H1 (cell line): ENCODE results near the gene THTPA. TPM values are rescaled to one million over a fixed set of nuclear protein-coding genes. Genes with fewer than 3 reads are reported as not detected.
A peak's percentile ranks its signal among the peaks of the same experiment; 100 is the strongest.

Experiments used
- CTCF ChIA-PET: fragments of 300-600 bp; sonication (Branson Sonifier 250); formaldehyde crosslinking; loops from one replicate; lab custom pipeline; 2021; ENCODE audit not compliant: partially characterized antibody; lab: Charles Lee
- POLR2A ChIA-PET: fragments of 300-600 bp; sonication (Branson Sonifier 250); formaldehyde crosslinking; loops from one replicate; lab custom pipeline; 2021; ENCODE audit warnings: inconsistent platforms; ENCODE audit not compliant: partially characterized antibody; lab: Charles Lee
- DNase-seq, 2 experiments: peaks; one replicate each; pipeline versions ENCODE4 v3.0.0 to v3.0.0-alpha.2; 2010 to 2022; ENCODE audit warnings: low spot score in 2 of 2, low read depth in 1 of 2, mixed read lengths in 1 of 2
- FAIRE-seq: peaks from 2 replicates; lab custom pipeline; 2011; peaks lifted over from hg19 to GRCh38; lab: Jason Lieb, UNC
- H2AFZ ChIP-seq: 2 replicates; pipeline ENCODE4 v1.8.1; 2012; ENCODE audit warnings: low read length, inconsistent platforms
- H2AK5ac ChIP-seq: 2 replicates; pipeline ENCODE4 v1.6.1; 2013; ENCODE audit warnings: low read depth, low read length
- H2BK120ac ChIP-seq: replicated peaks from 2 replicates; pipeline ENCODE3; 2013; ENCODE audit warnings: low read depth, low read length, inconsistent platforms
- H2BK12ac ChIP-seq: 2 replicates; pipeline ENCODE4 v1.6.1; 2013; ENCODE audit warnings: low read depth, low read length
- H2BK15ac ChIP-seq: 2 replicates; pipeline ENCODE4 v1.6.1; 2013; ENCODE audit warnings: low read length
- H2BK20ac ChIP-seq: 2 replicates; pipeline ENCODE4 v1.6.1; 2013; ENCODE audit warnings: low read length
- H2BK5ac ChIP-seq: 2 replicates; pipeline ENCODE4 v1.6.1; 2013; ENCODE audit warnings: low read depth, low read length
- H3K14ac ChIP-seq: 2 replicates; pipeline ENCODE4 v1.6.1; 2013; ENCODE audit warnings: inconsistent platforms; ENCODE audit not compliant: insufficient read length
- H3K18ac ChIP-seq: 2 replicates; pipeline ENCODE4 v1.6.1; 2013; ENCODE audit warnings: low read length; ENCODE audit errors: extremely low read depth
- H3K23ac ChIP-seq: 2 replicates; pipeline ENCODE4 v1.6.1; 2013; ENCODE audit warnings: inconsistent platforms; ENCODE audit not compliant: insufficient read length
- H3K23me2 ChIP-seq: 2 replicates; pipeline ENCODE4 v1.6.1; 2013; ENCODE audit warnings: low read depth, low read length
- H3K27ac ChIP-seq: 2 replicates; pipeline ENCODE4 v1.6.1; 2011; ENCODE audit warnings: low read depth, low read length, inconsistent platforms
- H3K27me3 ChIP-seq, 4 experiments: replicated peaks in 1 of 4; 1 replicate in 1 of 4; 2 replicates in 3 of 4; pipeline versions ENCODE4 v1.6.1 to v1.8.1; 2011 to 2013; ENCODE audit warnings: low read length in 3 of 4, mild to moderate bottlenecking in 3 of 4, inconsistent platforms in 2 of 4, mixed read lengths in 2 of 4, moderate library complexity in 1 of 4; ENCODE audit not compliant: control insufficient read depth in 3 of 4, insufficient read depth in 3 of 4; ENCODE audit errors: extremely low read depth in 1 of 4
- H3K36me3 ChIP-seq, 4 experiments: 2 replicates each; pipeline versions ENCODE4 v1.6.1 to v1.8.1; 2011 to 2013; ENCODE audit warnings: mild to moderate bottlenecking in 4 of 4, low read length in 3 of 4, moderate library complexity in 2 of 4, control low read depth in 1 of 4, inconsistent platforms in 1 of 4; ENCODE audit not compliant: insufficient read depth in 4 of 4, control insufficient read depth in 2 of 4
- H3K4ac ChIP-seq: replicated peaks from 2 replicates; pipeline ENCODE3; 2013; ENCODE audit warnings: low read length, low read depth, mixed read lengths, inconsistent platforms; ENCODE audit not compliant: insufficient read length
- H3K4me1 ChIP-seq, 4 experiments: replicated peaks in 1 of 4; 1 replicate in 1 of 4; 2 replicates in 3 of 4; pipeline versions ENCODE4 v1.6.1 to v1.8.1; 2011 to 2013; ENCODE audit warnings: low read length in 3 of 4, inconsistent platforms in 2 of 4, mixed read lengths in 1 of 4; ENCODE audit not compliant: insufficient read depth in 4 of 4, control insufficient read depth in 3 of 4
- H3K4me2 ChIP-seq, 2 experiments: 2 replicates each; pipeline versions ENCODE4 v1.6.1 to v1.8.1; 2011 to 2013; ENCODE audit warnings: low read depth in 2 of 2, low read length in 2 of 2, control low read depth in 1 of 2, inconsistent platforms in 1 of 2, mild to moderate bottlenecking in 1 of 2; ENCODE audit not compliant: insufficient read depth in 1 of 2
- H3K4me3 ChIP-seq, 4 experiments: fragments of 200-600, 300-600 bp in 1 of 4; sonication (generic), shearing (Covaris generic), sonication (Bioruptor Twin) in 1 of 4; 2 replicates each; pipeline versions ENCODE4 v1.5.1 to v1.8.1; 2011 to 2016; ENCODE audit warnings: low read length in 4 of 4, low read depth in 3 of 4, control low read depth in 2 of 4, inconsistent platforms in 2 of 4, mild to moderate bottlenecking in 2 of 4, mixed read lengths in 1 of 4, moderate library complexity in 1 of 4; ENCODE audit not compliant: insufficient read depth in 2 of 4; ENCODE audit errors: extremely low read depth in 1 of 4
- H3K56ac ChIP-seq: replicated peaks from 2 replicates; pipeline ENCODE3; 2013; ENCODE audit warnings: low read depth, mild to moderate bottlenecking, mixed read lengths, low read length, inconsistent platforms; ENCODE audit not compliant: insufficient read length
- H3K79me1 ChIP-seq: 2 replicates; pipeline ENCODE4 v1.6.1; 2013; ENCODE audit warnings: low read depth, low read length, control low read depth
- H3K79me2 ChIP-seq, 2 experiments: 2 replicates each; pipeline versions ENCODE4 v1.6.1 to v1.8.1; 2012 to 2013; ENCODE audit warnings: low read length in 2 of 2, mild to moderate bottlenecking in 2 of 2, inconsistent platforms in 1 of 2; ENCODE audit not compliant: insufficient read depth in 2 of 2, control insufficient read depth in 1 of 2
- H3K9ac ChIP-seq, 4 experiments: replicated peaks in 1 of 4; 1 replicate in 1 of 4; 2 replicates in 3 of 4; pipeline versions ENCODE4 v1.6.1 to v1.8.1; 2011 to 2013; ENCODE audit warnings: low read depth in 3 of 4, low read length in 3 of 4, control low read depth in 2 of 4, mild to moderate bottlenecking in 2 of 4, moderate library complexity in 2 of 4, inconsistent platforms in 1 of 4; ENCODE audit errors: extremely low read depth in 1 of 4
- H3K9me3 ChIP-seq, 2 experiments: 2 replicates each; pipeline versions ENCODE4 v1.6.1 to v1.8.1; 2012 to 2013; ENCODE audit warnings: mild to moderate bottlenecking in 2 of 2, moderate library complexity in 2 of 2, control low read depth in 1 of 2, inconsistent platforms in 1 of 2, low read depth in 1 of 2, low read length in 1 of 2, mixed read lengths in 1 of 2; ENCODE audit not compliant: insufficient read depth in 2 of 2
- H4K20me1 ChIP-seq, 2 experiments: replicated peaks in 1 of 2; 2 replicates each; pipeline versions ENCODE3 to v1.8.1; 2011 to 2013; ENCODE audit warnings: inconsistent platforms in 2 of 2, low read length in 2 of 2, mild to moderate bottlenecking in 1 of 2; ENCODE audit not compliant: insufficient read depth in 2 of 2, control insufficient read depth in 1 of 2
- H4K5ac ChIP-seq: 2 replicates; pipeline ENCODE4 v1.6.1; 2013; ENCODE audit warnings: low read length, low read depth, mixed read lengths, inconsistent platforms; ENCODE audit not compliant: insufficient read length
- H4K8ac ChIP-seq: 2 replicates; pipeline ENCODE4 v1.8.0; 2013; ENCODE audit warnings: mild to moderate bottlenecking, moderate library complexity, low read length, inconsistent platforms; ENCODE audit not compliant: insufficient read depth; ENCODE audit errors: extremely low read depth
- H4K91ac ChIP-seq: replicated peaks from 2 replicates; pipeline ENCODE3; 2013; ENCODE audit warnings: low read length, mixed read lengths, inconsistent platforms; ENCODE audit not compliant: insufficient read length
- POLR2AphosphoS5 ChIP-seq: IDR thresholded peaks from 2 replicates; pipeline ENCODE4 v1.6.1; 2011; ENCODE audit warnings: low read depth, low read length
- TAF1 ChIP-seq: IDR thresholded peaks from 2 replicates; pipeline ENCODE4 v1.6.1; 2011; ENCODE audit warnings: mild to moderate bottlenecking, low read depth, low read length
- WGBS, 2 experiments: shearing (Covaris generic) in 1 of 2; methylation state at CpG; one replicate each; pipeline versions ENCODE4 v1.1.6 to v1.1.7; 2013 to 2015; ENCODE audit warnings: low lambda C conversion rate in 2 of 2, mixed read lengths in 2 of 2, inconsistent platforms in 1 of 2, low coverage in 1 of 2, missing lambda C conversion rate in 1 of 2; ENCODE audit not compliant: insufficient replicate concordance in 2 of 2, insufficient coverage in 1 of 2, insufficient read length in 1 of 2; ENCODE audit errors: extremely low coverage in 1 of 2, missing lambda C conversion rate in 1 of 2; 5-methylcytosine and 5-hydroxymethylcytosine counted together
- polyA plus RNA-seq, 7 experiments: library from polyadenylated mRNA; depleted of rRNA in 3 of 7; stranded (reverse) in 5 of 7; unstranded in 2 of 7; fragments of >200 nt in 5 of 7; fragments of 200-250 nt in 2 of 7; gene quantifications; 1 replicate in 5 of 7; 2 replicates in 1 of 7; 4 replicates in 1 of 7; pipeline versions ENCODE4 v1.2.1 to v1.2.3, GENCODE V29; 2011 to 2013; ENCODE audit warnings: missing spikeins in 2 of 7, mixed read lengths in 2 of 7
- total RNA-seq: library from RNA; stranded (reverse); fragmentation: NEBNext Ultra II Directional; extraction: Animal tissue kit (Norgen Biotek cat#: 25700); gene quantifications from 2 replicates; pipeline ENCODE4 v1.2.1, GENCODE V29; 2021

Gene THTPA
- total and polyA plus RNA-seq, 2 of the 8 experiments (the other 6 are each of a cell fraction or from before 2014, with no cell fraction given), result 16.6 to 19.0 TPM

DNA sequence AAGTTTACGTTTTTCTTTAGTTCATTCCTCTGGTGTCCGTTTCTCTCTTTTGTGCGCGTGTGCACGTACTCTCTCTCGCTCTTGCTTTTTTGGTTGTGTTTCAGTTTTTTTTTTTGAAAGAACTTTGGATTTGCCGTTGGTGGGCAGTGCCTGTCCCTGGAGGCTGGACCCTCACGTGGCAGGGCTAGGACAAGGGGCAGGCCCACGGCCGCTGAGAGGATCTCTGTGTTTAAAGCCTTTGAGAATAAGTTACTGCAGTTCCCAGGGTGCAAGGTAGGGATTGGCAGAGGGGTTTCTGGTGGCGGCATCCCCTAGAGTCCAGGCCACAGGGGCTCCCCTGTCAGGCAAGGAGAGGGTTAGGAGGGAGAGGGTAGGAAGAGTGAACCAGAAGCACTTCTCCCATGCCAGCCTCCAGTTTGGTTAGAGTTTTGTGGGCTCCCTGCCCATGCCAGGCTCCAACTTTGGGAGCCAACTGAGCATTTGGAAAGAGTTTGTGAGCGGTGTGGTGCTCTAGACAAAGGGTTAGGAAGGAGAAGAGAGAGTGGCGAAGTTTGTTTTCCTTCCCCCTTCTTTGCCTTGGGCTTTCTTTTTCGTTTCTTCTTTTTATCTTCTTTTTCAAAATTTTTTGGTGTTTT is 35.1 kb upstream of the THTPA start:
- no peak overlapping the region for H4K91ac ChIP-seq
- H2BK12ac ChIP-seq, result no peak overlapping the region
- H3K27me3 ChIP-seq, result 0 out of 7 replicates have a peak, but pooled peaks cover 0 to 4% (median 0%) of the 10 kb centered on the region in 4 experiments
- H3K18ac ChIP-seq, result no peak overlapping the region
- no peak for DNase-seq
- no peak overlapping the region for H3K27ac ChIP-seq
- H2AFZ ChIP-seq, result no peak overlapping the region
- H3K56ac ChIP-seq, result no peak overlapping the region
- no peak overlapping the region for H3K14ac ChIP-seq
- H2BK15ac ChIP-seq, result no peak overlapping the region
- ChIA-PET CTCF (interaction anchor here (0.6 to 70.5 kb wide), 8 partner anchors 10 to 398 kb away, joined by 3 to 2092 read pairs (median 14); partner anchors contain the start of genes AP1G2, NGDN, THTPA and ZFHX2), POLR2A (interaction anchor here (0.9 to 52.7 kb wide), 5 partner anchors 8 to 39 kb away, joined by 4 to 1523 read pairs (median 12); partner anchors contain the start of genes AP1G2, THTPA and ZFHX2)
- 90% methylated on average over 8 of the region's 14 CpGs; no CpG with 5 or more reads in 1 of the 2 experiments for WGBS, 2 experiments
- no peak overlapping the region for H2BK5ac ChIP-seq
- no peak overlapping the region for H2BK120ac ChIP-seq
- no peak overlapping the region for H2BK20ac ChIP-seq
- no peak overlapping the region for H3K23ac ChIP-seq
- H3K79me2 ChIP-seq, result no peaks in the 10 kb centered on the region
- no peaks in the 10 kb centered on the region for H3K9me3 ChIP-seq
- no peak overlapping the region for H3K4me2 ChIP-seq
- no peak overlapping the region; the same call in 1 of the 2 replicates for H2AK5ac ChIP-seq
- TF ChIP-seq POLR2AphosphoS5 (0 out of 2 replicates have a peak, but pooled peaks have one; percentile 12), TAF1 (no peak)
- H3K4me3 ChIP-seq, result no peak overlapping the region
- H4K20me1 ChIP-seq, result no peaks in the 10 kb centered on the region
- H4K5ac ChIP-seq, result no peak overlapping the region
- 0 out of 2 replicates have a peak overlapping the region, but pooled peaks have one; percentile 23 for H4K8ac ChIP-seq
- no peaks in the 10 kb centered on the region for H3K23me2 ChIP-seq
- no peak for FAIRE-seq
- no peak overlapping the region; a peak in 1 of 7 replicates for H3K9ac ChIP-seq
- H3K36me3 ChIP-seq, result peaks cover 0 to 21% (median 7%) of the 10 kb centered on the region in 4 experiments; a peak in 6 of 8 replicates
- no peaks in the 10 kb centered on the region for H3K79me1 ChIP-seq
- no peak overlapping the region for H3K4ac ChIP-seq
- H3K4me1 ChIP-seq, result peaks cover 7 to 13% (median 10%) of the 10 kb centered on the region in 4 experiments
